ENCODE data around the gene MAP3K15. TPM values are rescaled to one million over a fixed set of nuclear protein-coding genes. Genes with fewer than 3 reads are reported as not detected.

The MAP3K15 gene
- total RNA-seq, 6 donors from 2014 or later, result 0.44 to 5.2 (median 1.4) TPM

DNA sequence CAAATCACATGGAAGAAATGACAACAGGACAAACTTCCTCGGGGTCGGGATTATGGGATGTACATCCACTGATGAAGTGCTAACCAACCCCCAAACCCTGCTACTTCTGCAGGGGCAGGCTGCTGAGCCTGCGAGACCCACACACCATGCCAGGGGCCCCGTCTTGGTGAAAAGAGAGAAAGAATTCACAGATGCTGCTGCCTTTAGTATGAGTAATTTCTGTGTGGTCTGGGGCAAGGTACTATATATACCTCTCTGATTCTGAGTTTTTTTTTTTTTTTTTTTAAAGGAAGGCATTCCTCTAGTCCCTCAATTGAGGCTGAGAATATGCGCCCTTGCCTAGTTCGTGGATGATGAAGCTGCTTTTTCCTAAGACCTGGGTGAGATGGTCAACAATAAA lies 146.7 kb downstream of the MAP3K15 start:
- Histone ChIP-seq H3K4me1 (peaks cover 0 to 4% (median 2%) of the 10 kb centered on the region in 4 donors), H3K4me3 (no peak overlapping the region), H3K27me3 (no peaks in the 10 kb centered on the region), H3K9me3 (no peaks in the 10 kb centered on the region), H3K36me3 (peaks cover 0 to 2% (median under 1%) of the 10 kb centered on the region in 4 donors), H3K27ac (no peak overlapping the region)
- ATAC-seq (ENCODE audit: low FRiP score in 2 of 2) (no peak), DNase-seq (no peak)
- TF ChIP-seq POLR2AphosphoS5 (IDR thresholded peaks at IDR 0.05) (no peak), EP300 (IDR thresholded peaks at IDR 0.05) (no peak), POLR2A (IDR thresholded peaks at IDR 0.05) (no peak)
- TF ChIP-seq, protein P1, sequence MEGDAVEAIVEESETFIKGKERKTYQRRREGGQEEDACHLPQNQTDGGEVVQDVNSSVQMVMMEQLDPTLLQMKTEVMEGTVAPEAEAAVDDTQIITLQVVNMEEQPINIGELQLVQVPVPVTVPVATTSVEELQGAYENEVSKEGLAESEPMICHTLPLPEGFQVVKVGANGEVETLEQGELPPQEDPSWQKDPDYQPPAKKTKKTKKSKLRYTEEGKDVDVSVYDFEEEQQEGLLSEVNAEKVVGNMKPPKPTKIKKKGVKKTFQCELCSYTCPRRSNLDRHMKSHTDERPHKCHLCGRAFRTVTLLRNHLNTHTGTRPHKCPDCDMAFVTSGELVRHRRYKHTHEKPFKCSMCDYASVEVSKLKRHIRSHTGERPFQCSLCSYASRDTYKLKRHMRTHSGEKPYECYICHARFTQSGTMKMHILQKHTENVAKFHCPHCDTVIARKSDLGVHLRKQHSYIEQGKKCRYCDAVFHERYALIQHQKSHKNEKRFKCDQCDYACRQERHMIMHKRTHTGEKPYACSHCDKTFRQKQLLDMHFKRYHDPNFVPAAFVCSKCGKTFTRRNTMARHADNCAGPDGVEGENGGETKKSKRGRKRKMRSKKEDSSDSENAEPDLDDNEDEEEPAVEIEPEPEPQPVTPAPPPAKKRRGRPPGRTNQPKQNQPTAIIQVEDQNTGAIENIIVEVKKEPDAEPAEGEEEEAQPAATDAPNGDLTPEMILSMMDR (IDR thresholded peaks at IDR 0.05), result no peak
- WGBS, 2 donors, result 96 to 98% methylated on average over 4 to 6 of the region's 6 CpGs

DNA sequence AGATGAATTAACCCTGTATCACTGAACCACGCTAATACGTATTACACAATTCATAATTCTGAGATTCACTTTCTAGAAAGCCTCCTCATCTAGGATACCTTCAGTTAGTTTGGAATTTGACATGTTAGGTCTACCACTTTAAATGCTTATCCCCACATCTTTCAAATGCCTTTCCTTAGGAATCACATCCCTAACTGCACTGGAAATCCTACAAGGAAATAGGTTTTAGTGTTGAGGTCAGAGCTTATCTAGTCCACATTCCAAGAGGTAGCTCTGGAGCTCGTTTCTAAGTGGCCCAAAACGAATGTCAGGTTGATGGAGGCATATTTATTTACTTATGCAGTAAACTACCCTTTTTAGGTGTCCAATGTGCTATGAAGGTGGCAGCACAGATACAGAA lies 153.6 kb downstream of the MAP3K15 start:
- Histone ChIP-seq H3K27ac (no peak overlapping the region), H3K36me3 (peaks cover 0 to 56% (median 21%) of the 10 kb centered on the region in 4 donors), H3K9me3 (no peaks in the 10 kb centered on the region), H3K4me3 (no peak overlapping the region), H3K4me1 (no peaks in the 10 kb centered on the region), H3K27me3 (no peaks in the 10 kb centered on the region)
- no peak for ATAC-seq (ENCODE audit: low FRiP score in 2 of 2)
- 70 to 93% methylated on average over 3 to 4 of the region's 4 CpGs for WGBS, 2 donors
- no peak for DNase-seq
- TF ChIP-seq, protein P1 (IDR thresholded peaks at IDR 0.05), result no peak
- no peak for TF ChIP-seq POLR2AphosphoS5 (IDR thresholded peaks at IDR 0.05)
- TF ChIP-seq EP300 (IDR thresholded peaks at IDR 0.05), result no peak
- no peak for TF ChIP-seq POLR2A (IDR thresholded peaks at IDR 0.05)

DNA sequence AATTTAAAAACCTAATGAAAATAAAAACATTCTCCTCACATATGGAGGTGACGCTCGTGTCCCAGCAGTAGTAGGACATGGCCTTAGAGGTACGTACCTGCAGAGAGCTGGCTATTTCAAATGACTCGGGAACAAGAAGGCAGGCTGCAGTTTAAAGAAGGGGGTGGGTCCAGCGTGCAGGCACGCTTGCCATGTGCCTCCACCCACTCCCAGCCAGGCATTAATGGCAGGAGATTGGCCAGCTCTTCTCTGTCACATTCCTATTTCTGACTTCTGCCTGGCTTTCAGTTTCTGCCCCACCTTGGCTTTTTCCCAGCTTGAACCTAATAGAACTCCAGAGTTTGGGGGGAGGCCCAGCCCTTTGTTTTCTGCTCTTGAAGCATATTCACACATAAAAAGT lies 154.4 kb downstream of the MAP3K15 start:
- WGBS, 2 donors, result 74 to 88% methylated on average over 6 of the region's 6 CpGs
- Histone ChIP-seq H3K36me3 (peaks cover 0 to 64% (median 25%) of the 10 kb centered on the region in 4 donors), H3K4me3 (no peak overlapping the region), H3K9me3 (no peaks in the 10 kb centered on the region), H3K27ac (no peak overlapping the region), H3K4me1 (no peaks in the 10 kb centered on the region), H3K27me3 (no peaks in the 10 kb centered on the region)
- ATAC-seq (ENCODE audit: low FRiP score in 2 of 2) (no peak), DNase-seq (no peak)
- TF ChIP-seq POLR2A (IDR thresholded peaks at IDR 0.05), result no peak
- no peak for TF ChIP-seq POLR2AphosphoS5 (IDR thresholded peaks at IDR 0.05)

DNA sequence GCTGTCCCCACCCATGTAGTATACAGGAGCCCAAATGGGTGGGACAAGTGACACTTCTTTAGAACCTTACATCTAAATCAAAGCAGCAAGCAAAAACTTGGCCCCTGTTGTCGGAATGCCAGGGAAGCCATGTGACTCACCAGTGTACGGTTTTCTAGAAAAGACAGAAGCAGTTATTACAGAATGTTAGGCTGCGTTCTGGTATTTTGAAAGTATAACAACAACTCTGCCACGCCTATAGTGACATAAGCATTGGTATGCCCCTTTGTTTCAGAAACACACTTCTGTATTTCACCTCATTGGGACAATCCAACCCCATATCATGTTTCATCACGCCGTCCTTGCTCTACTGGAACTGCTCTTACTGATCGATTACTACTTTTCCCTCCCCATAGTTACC lies 156.8 kb downstream of the MAP3K15 start:
- Histone ChIP-seq H3K27ac (no peak overlapping the region), H3K27me3 (no peaks in the 10 kb centered on the region), H3K9me3 (no peaks in the 10 kb centered on the region), H3K4me1 (no peaks in the 10 kb centered on the region), H3K4me3 (no peak overlapping the region), H3K36me3 (peaks cover 0 to 82% (median 35%) of the 10 kb centered on the region in 4 donors)
- ATAC-seq (ENCODE audit: low FRiP score in 2 of 2) (no peak), DNase-seq (no peak)
- TF ChIP-seq POLR2A (IDR thresholded peaks at IDR 0.05) (no peak), EP300 (IDR thresholded peaks at IDR 0.05) (no peak), POLR2AphosphoS5 (IDR thresholded peaks at IDR 0.05) (no peak)
- TF ChIP-seq, protein P1 (IDR thresholded peaks at IDR 0.05), result no peak
- 69 to 71% methylated on average over 7 of the region's 7 CpGs for WGBS, 2 donors

DNA sequence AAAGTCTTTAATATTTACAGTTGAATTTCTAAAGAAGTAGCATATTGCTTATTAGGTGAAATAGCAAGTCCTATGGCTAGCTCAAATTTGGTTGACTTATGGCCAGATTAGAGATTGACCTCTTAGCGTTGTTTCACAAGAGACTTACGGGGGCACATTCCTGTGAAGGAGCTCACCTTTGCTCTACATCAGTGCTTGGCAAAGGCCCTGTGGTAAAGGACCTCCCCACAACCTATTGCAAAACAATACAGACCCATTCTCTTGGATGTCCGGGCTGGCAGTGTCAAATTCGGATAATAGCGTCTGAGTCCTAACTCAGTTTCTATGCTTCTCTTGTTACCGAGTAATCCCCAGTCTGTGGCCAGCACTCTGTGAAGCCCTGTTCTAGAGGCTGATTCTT lies 160.7 kb downstream of the MAP3K15 start:
- 88 to 89% methylated on average over 6 of the region's 6 CpGs for WGBS, 2 donors
- no peak overlapping the region for H3K27ac ChIP-seq
- no peak overlapping the region for H3K4me3 ChIP-seq
- H3K36me3 ChIP-seq, result peaks cover 0 to 93% (median 44%) of the 10 kb centered on the region in 4 donors
- ATAC-seq (ENCODE audit: low FRiP score in 2 of 2) (no peak), DNase-seq (no peak)
- H3K9me3 ChIP-seq, result no peaks in the 10 kb centered on the region
- TF ChIP-seq POLR2AphosphoS5 (IDR thresholded peaks at IDR 0.05) (no peak), EP300 (IDR thresholded peaks at IDR 0.05) (no peak), POLR2A (IDR thresholded peaks at IDR 0.05) (no peak)
- TF ChIP-seq, protein P1 (IDR thresholded peaks at IDR 0.05), result no peak
- H3K27me3 ChIP-seq, result no peaks in the 10 kb centered on the region
- H3K4me1 ChIP-seq, result no peaks in the 10 kb centered on the region

Measured in upper lobe of left lung (tissue), 6 donors.